Ramos (cell line): ENCODE data around the gene CD83.

Source experiments
- in situ Hi-C: fragments of 300-500 bp; cut with MboI; formaldehyde crosslinking; loops from one replicate; pipeline ENCODE4 v1.14.3; 2022; ENCODE audit warnings: low sequenced_read_pairs; ENCODE audit not compliant: unreplicated experiment

CD83 gene

DNA sequence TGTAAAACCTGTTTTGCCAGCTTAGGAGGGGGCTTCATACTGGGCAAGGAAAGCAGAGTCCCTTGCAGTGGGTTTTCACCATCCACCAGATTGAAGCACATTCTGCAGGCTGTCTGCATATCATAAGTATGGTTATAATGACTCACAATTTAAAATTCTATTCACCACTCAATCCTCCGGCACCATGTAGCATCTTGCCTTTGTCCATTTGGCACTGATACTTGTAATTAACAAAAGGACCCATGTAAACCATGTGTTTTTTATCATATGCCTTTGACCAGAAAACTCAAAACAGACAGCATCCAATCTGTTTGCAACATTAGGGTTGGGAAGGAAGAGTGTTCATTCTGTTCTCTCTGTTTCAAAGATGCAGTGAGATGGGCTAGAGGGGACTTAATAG, 3.0 kb downstream of the CD83 start:
- in situ Hi-C loops: no loop called here

DNA sequence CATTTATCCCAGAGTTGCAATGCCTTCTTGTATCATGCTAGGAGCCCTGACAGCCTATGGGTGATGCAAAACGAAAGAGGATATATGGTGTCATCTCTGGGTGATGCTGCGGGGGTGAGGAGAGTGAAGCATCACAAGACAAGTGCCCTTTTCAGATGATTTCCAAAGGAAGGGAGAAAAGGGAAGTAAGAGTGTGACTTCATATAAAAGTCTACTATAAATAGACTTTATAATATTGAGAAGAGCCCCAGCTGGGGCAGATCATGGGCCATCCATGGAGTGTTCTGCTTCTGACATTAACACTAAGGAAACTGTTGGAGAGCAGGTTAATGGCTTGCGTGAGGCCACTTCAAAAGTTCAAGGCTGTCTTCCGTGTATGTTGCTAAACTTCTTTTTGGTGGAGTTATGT, 4.4 kb downstream of the CD83 start:
- in situ Hi-C loops: no loop called here

DNA sequence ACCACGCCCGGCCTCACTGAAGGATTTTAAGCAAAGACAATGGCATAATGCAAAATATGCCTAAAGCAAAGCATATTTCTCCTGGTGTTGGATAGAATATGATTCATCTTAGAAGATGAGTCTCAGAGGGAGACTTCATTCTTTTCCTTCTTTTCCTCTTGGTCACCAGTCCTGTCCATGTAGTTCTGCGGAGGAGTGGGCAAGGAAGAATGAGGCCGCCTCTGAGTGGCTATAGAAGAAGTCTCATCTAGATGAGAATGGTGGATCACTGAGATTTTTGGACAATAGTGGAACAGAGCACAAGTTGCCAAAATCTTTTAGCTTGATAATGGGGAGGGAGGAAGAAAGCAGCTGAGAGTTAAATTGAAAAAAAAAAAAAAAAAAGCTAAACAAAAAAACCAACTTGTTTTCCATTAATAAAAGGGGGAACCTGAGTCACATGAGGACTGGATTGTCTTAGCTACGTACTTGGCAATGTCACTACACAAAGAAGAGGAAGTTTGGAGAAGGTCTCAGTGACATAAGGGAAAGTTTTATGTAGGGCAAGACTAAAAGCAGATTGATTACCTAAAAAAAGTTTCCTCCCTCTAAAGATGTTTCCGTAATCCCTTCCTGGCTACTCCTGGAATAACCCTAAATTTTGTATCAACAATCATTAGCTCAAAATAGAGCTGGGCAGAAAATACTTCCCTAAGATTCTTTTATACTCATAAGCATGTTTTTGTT, 6.0 kb downstream of the CD83 start:
- in situ Hi-C loops: no loop called here

DNA sequence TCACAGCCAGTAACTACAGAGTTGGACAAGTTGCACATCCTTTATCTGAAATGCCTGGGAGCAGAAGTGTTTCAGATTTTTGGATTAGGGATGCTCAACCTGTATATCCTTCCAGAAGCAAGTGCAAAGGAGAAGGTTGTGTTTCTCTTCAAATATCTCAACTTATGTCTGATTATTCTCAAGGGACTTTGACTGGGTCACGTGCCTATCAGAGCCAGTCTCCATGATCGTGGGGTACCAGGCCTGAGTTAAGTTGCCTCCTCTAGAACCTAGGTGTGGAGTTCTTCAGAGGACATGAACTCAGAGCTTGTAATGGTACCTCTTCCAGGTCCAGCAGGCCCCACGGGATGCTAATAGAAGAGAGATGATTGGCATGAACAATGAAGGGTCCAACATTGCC, 7.8 kb downstream of the CD83 start:
- in situ Hi-C loops: no loop called here

DNA sequence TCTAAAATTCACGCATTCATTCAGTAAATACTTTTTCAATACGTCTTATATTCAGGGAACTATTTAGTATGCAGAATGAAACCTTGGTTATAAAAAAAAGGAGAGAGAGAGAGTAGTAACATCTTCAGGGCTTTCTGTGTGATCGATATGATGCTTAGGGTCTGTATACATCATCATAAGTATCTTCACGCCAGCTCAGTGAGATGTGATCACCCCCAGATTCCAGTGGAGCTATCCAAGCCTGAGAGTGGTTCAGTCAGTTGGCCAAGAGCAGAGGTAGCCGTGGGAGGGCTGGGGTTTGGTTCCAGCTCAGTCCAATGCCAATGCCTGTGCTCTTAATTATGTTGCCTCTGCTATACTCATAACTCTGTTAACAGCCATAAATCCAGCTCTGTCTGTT, 8.6 kb downstream of the CD83 start:
- in situ Hi-C loops: no loop called here

DNA sequence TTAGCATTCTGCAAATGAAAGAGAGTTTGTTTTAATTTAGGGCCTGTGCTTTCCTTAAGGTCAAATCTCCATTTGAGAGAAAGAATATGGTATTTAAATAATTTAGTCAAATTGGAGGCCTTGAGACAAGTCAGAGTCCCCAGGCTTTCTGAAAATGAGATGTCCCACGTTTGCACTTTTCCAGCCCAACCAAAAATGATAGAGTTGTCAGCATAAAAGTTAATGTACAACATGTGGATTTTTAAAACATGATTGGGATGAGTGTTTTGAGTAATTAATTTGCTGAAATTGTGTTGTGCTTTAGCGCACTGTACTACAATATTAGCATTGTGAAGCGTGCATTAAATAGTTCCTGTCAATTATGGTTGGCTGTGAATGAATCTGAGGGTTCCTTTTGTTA, 10.0 kb downstream of the CD83 start:
- in situ Hi-C loops: no loop called here

DNA sequence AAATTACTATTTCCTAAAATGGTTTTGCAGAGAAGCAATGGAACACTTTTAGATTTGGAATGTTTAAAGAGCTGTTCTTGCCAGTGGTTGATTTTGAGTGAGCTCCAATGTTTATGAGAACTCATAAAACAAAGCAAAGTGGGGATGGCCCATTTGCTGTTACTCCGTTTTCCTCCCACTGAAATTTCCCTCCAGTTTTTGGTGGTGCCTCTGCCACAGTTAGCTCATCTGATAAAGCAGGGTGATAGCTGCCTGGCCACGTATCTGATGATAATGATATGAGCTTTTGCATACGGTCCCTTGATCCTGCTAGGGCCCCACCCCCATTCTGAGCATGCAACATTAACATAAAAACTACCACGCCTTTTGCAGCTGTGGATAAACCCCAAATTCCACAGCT, 10.4 kb downstream of the CD83 start:
- in situ Hi-C loops: no loop called here

DNA sequence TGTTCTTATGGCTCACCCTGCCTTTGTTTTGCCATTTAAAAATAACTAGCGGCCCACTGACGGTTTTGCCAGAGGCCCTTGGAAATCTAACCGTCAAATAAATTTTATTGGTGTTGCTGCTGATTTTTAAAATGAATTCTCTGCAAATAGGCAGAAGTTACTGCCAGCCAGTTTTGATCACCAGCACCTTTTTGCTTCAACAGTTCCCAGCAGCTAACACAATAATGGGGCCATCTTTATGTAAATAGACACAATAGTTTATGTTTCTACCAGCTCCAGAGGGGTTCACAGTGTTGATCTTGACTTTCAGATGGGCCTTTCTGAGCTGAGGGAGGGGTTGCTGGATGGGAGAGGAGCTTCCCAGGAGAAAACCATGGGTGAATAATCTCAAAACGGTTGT, 11.2 kb downstream of the CD83 start:
- in situ Hi-C loops: no loop called here

DNA sequence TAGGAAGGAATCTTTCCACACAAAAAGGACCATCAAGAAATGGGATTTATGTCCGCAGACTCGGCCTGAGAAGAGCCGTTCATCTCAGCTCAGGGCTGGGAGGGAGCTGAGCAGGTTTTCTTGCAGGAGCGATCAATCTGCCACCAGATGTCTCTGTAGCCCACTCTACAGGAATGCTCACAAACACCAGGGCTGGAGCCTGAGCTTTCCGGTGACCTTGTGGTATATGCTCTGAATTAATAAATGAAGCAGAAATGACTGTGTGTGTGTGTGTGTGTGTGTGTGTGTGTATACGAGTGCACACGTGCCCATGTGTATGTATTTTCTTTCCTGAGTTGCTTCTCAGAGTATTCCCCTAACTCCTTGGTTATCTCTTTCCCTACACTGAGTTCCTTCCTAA, 12.0 kb downstream of the CD83 start:
- in situ Hi-C loops: no loop called here

DNA sequence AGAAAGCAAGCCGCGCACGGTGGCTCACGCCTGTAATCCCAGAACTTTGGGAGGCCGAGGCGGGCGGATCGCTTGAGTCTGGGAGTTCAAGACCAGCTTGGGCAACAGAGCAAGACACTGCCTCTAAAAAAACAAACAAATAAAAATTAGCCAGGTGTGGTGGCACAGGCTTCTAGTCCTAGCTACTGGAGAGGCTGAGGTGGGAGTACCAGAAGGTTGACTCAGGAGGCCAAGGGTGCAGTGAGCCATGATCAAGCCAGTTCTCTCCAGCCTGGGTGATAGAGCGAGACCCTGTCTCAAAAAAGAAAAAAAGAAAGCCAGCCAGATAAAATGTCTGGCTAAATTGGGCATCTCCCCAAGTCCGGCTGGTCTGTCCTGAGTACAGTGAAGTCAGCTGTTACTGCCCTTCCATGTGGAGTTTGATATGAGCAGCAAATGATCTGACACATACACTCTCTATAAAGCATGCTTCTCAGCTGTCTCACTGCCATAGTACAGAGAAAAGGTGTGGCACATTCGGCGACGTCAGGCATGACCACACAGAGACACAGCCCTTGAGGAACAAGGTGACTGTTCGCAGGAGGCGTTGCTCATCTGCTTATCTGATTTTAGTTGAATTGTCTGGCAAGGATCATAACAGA, 13.0 kb downstream of the CD83 start:
- in situ Hi-C loops: no loop called here

DNA sequence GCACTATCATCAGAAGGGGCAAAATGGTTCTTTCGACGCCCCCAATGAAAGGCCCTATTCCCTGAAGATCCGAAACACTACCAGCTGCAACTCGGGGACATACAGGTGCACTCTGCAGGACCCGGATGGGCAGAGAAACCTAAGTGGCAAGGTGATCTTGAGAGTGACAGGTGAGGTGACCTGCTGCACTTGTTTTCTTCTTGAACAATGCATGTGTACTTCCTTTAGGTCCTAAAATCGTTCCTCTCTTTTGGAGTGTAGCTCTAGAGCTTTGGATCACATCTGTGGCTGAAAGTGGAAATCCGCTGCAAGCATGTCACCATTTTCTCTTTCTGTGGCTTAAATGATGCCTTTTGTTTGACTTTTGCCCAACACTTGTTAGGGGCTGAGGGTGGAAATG, 14.0 kb downstream of the CD83 start:
- in situ Hi-C loops: no loop called here

DNA sequence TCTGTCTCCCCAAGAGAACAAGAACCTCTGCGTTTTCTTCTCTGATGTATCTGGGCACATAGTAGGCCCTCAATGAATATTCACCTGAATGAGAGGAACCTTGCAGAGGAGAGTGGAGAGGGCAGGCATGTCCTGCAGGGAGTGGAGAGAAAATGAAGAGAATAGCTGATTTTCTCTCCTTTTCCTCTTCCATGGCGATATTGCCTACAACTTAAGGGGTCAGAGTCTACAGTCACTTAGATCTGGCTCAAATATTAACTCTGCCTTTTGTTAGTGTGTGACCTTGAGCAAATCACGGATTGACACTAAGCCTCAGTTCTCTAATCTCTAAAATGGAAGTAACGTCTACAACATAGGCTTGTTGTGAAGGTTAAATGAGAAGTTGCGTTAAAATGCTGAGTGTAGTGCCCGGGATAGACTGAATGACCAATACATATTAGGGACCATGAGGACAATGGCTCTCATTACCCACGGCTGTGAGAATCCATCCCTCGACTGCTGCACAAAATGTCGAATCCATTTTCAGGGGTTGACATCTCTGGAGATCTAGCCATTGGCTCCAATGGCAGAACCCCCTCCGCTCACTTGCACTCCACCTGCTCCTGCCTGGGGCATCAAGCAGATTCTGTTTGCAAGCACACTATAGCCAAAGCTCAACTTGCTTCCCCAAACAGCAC, 14.8 kb downstream of the CD83 start:
- in situ Hi-C loops: no loop called here

DNA sequence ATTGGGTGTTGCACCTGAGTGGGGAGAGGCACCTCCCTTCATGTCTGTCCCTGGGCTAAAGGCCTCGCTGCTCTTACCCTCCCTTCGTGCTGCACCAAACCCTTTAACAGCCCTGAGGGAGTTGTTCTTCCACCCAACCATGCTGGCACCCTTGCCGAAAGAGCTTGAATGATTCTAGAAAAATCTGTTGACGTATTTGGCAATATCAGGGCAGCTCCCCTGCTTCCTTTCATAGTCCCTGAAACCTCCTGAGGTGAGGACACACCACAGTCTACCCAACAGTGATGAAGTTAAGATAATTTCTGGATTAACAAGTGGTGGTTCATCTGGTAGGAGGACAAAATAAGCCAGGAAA, 15.3 kb downstream of the CD83 start:
- in situ Hi-C loops: no loop called here

DNA sequence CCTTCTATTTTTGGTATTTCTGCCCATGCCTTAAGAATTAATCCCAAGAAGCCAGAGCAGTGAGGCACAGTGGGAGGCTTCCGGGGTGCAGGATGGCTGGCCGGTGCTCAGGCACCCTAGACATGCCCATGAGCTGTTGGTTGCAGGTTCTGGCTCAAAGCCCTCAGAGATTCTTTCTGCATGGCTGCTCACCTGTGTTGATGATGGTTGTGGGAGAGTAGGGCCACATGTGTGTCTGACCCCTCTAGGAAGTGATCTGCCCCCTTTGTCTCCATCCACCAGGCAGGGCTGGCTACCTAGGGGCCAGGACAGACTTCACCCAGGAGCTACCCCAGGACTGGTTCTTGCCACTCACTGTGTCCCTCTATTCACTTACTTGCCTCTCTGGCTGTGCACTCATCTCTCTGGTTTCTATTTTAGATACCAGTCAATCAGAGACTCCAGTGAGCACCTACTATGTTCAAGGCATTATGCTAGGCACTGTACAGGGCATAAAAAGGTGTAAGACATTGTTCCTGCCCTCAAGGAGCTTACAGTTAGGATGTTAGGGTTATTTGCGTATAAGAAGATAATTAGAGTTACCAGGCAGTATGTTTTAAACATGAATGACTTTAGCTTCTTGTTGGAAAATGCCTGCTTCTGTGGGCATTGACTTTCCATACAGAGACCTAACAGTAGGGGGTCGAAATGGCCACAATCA, 16.8 kb downstream of the CD83 start:
- in situ Hi-C loops: no loop called here

DNA sequence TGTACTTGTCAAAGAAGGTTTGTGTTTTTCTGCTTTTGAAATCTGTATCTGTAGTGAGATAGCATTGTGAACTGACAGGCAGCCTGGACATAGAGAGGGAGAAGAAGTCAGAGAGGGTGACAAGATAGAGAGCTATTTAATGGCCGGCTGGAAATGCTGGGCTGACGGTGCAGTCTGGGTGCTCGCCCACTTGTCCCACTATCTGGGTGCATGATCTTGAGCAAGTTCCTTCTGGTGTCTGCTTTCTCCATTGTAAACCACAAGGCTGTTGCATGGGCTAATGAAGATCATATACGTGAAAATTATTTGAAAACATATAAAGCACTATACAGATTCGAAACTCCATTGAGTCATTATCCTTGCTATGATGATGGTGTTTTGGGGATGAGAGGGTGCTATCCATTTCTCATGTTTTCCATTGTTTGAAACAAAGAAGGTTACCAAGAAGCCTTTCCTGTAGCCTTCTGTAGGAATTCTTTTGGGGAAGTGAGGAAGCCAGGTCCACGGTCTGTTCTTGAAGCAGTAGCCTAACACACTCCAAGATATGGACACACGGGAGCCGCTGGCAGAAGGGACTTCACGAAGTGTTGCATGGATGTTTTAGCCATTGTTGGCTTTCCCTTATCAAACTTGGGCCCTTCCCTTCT, 18.4 kb downstream of the CD83 start:
- in situ Hi-C loops: no loop called here

DNA sequence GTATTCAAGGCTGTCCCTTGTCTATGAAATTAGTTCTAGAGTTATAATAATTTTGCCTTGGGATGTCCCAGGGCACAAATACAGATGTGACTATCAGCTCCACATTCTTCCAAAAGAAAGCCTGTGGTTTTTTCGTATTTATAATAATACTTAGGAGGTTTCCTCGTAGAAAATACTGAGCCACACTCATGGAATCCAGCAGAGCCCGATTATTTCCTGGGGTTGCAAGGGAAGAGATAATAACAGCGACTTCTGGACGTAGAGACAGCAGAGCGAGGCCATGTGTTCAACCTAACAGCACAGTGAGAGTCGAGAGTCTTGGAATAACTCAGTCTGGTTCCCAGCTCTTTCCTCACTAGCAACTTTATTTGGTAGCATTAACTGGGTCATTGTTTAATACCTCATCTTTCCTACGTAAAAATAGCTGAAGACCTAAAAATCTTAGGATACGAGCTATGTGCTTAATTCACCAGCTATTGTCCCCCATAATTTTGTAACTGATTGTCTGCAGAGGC, 21.2 kb downstream of the CD83 start:
- in situ Hi-C loops: no loop called here

DNA sequence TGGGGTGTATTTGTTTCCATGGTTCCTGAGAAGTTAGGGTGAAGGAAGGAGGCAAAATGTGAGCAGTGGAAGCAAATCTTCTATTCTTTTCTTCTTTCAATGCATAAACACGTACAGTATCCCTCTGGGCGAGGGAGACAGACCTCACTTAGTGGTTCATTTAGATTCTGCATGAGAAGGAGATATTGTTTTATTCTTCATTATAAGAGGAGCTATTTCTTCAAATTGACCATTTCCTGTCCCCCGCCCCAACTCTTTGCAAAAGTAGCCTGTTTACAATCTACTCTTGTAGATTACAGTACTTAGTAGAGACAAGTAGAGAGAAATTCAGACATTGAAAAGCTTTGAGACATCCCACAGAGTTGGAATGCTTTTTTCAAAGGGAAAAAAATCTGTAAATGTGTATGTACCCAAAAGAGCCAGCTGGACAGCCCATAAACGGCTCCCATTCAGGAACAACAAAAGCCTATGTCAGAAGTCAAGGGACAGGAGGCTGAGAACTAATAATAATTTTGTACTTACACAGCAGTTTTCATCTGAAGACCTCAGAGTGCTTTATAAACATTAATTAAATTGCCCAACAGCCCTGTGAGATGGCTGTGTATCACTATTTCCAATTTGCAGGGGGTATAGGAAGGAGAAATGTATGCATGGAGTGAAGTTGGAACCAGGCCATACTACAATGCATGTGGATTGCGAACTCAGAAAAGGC, 23.9 kb downstream of the CD83 start:
- in situ Hi-C loops: loop anchor here (5.0 to 10.0 kb wide), 2 partner anchors 94 to 237 kb away; no protein-coding TSS in a partner anchor

DNA sequence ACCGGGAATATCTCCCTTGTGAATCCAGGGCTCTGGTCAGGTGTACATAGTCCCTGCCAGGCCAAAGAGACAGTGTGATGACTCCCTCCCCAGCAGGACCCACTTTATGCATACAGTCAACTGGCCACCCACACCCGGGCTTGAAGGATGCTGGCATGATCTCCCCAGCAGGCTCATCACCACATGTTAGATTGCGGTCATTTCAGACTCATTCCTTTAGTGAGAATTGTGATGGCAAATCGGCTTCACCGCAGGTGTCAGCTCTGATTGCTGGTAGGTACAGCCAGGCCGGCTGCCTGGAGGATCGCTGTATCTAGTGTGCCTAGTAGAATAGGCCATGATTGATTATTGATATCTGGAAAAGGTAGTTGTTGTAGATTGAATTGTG, 24.5 kb downstream of the CD83 start:
- in situ Hi-C loops: loop anchor here (5.0 to 10.0 kb wide), 2 partner anchors 95 to 237 kb away; no protein-coding TSS in a partner anchor

DNA sequence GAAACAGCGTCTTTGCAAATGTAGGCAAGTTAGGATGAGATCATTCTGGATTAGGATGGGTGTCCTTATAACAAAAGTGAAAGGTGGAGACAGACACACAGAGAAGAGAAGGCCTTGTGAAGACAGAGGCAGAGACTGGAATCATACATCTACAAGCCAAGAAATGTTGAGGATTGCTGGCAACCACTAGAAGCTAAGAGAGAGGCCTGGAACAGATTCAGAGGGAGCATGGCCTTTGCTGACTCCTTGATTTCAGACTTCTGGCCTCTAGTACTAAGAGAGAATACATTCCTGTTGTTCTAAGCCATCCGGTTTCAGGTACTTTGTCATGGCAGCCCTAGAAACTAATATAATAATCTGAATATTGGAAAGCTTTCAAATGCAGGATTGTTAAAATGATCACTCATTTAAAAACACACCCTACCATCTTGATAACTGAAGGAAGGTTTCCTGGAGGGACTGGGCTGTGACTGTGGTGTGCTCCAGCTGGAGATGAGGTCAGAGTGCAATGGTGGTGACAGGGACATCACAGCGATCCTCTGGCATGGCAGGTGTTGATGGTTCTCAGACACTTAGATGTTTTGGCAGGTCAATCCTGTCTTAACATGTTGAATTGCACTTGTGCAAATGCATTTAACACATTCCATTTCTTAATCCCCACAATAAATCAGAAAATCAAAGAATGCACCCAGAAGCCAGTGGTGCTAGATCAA, 25.1 kb downstream of the CD83 start:
- in situ Hi-C loops: loop anchor here (5.0 to 10.0 kb wide), 2 partner anchors 95 to 238 kb away; no protein-coding TSS in a partner anchor
